Muscle of leg (tissue), 11 donors: ENCODE measurements around the gene GARIN5A. TPM values are rescaled to one million over a fixed set of nuclear protein-coding genes. Genes with fewer than 3 reads are reported as not detected.
A peak's percentile ranks its signal among the peaks of the same experiment; 100 is the strongest.

ENCODE experiments used
- DNase-seq: peaks from one replicate; pipeline ENCODE4 v3.0.0; 2013
- H3K27ac ChIP-seq: one replicate; pipeline ENCODE4 v1.5.1; 2013; ENCODE audit warnings: mild to moderate bottlenecking, low read length, control low read depth
- H3K27me3 ChIP-seq: one replicate; pipeline ENCODE4 v1.6.1; 2013; ENCODE audit warnings: low read length; ENCODE audit not compliant: control insufficient read depth, insufficient read depth
- H3K36me3 ChIP-seq: one replicate; pipeline ENCODE4 v1.6.1; 2013; ENCODE audit warnings: low read length; ENCODE audit not compliant: control insufficient read depth, insufficient read depth
- H3K4me1 ChIP-seq: one replicate; pipeline ENCODE4 v1.6.1; 2013; ENCODE audit warnings: low read length; ENCODE audit not compliant: control insufficient read depth, insufficient read depth
- H3K4me3 ChIP-seq: one replicate; pipeline ENCODE4 v1.5.1; 2013; ENCODE audit warnings: low read length, control low read depth
- H3K9me3 ChIP-seq: replicated peaks from 2 replicates; pipeline ENCODE4 v1.6.1; 2013; ENCODE audit warnings: low read depth, low read length; ENCODE audit not compliant: control insufficient read depth
- WGBS: methylation state at CpG from one replicate; pipeline ENCODE4 v1.1.5; 2013; ENCODE audit warnings: missing lambda C conversion rate; ENCODE audit not compliant: insufficient coverage; 5-methylcytosine and 5-hydroxymethylcytosine counted together
- polyA plus RNA-seq, 8 donors: library from polyadenylated mRNA; unstranded; fragments of 120-200 nt; gene quantifications; one replicate each; pipeline versions ENCODE4 v1.2.1 to v1.2.3, GENCODE V29; 2013; ENCODE audit warnings: inconsistent platforms in 1 of 8, low replicate concordance in 1 of 8; ENCODE audit not compliant: insufficient read length in 8 of 8, insufficient read depth in 1 of 8
- total RNA-seq: library from RNA; stranded (reverse); fragments of 120-200 nt; gene quantifications from one replicate; pipeline ENCODE4 v1.2.4, GENCODE V29; 2013

GARIN5A gene
- total and polyA plus RNA-seq, 9 donors, result 3.3 to 6.2 (median 4.4) TPM

DNA sequence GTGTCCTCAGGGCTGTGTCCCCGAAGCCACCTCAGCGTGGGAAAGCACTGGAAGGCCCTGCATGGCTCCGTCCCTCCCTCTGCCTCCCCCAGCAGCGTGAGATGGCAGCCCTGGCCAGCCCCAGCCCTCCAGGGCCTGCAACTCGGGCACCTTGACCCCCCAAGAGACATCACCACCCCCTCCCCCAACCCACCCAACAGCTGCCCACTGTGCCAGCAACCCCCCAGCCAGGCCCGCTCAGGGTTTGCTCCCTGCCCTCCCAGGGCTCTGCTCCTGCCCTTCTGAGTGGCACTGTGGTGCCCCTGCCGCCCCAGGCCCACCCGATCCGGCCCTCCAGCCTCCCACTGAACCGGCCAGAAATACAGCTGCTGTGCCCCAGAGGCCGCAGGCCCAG, 38.5 kb upstream of the GARIN5A start:
- DNase-seq, result no peak
- 56% methylated on average over 6 of the region's 11 CpGs for WGBS

DNA sequence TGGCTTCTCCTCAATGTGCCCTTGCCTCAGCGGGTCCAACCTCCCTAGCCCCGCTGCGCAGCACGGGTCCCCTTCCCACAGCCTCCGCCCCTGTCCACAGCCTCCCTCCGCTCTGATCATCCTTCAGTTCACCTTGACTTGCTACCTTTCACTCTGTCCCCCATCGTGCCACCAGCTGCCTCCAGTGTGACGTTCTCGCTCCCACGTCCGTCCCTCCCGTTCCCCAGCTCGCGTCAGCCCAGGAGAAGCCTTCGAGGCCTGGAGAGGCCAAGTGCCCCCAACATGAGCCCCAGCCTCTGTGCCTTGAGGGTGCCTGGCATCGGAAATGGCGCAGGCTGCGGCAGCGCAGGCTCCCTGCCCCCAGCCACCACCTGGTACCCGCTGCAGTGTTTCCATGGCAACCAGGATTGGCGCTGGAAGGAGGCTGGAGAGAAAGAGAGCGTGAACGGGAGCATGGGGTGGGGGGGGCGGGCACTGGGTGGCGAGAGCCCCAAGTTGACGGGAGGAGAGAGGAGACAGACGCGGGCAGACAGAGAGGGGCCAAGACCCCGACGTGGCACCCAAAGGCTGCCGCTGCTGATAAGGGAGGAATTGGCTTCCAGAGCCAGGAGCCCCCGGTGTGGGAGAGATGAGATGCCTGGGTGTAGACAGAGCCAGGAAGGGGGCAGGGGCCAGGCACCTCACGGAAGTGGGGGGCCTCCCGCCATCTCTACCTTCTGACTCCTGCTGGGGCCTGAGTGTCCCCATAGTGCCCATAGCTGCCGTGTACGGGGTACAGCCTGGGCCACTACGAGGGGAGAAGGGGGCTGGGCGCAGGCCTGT, 37.9 kb upstream of the GARIN5A start:
- DNase-seq, result no peak
- Histone ChIP-seq H3K4me1 (peaks cover 19% of the 10 kb centered on the region), H3K4me3 (no peak overlapping the region), H3K36me3 (peaks cover 4% of the 10 kb centered on the region), H3K27ac (no peak overlapping the region), H3K9me3 (no peaks in the 10 kb centered on the region), H3K27me3 (peaks cover 2% of the 10 kb centered on the region)
- WGBS, result 52% methylated on average over 31 of the region's 38 CpGs

More for the DNA sequence above, 38.5 kb upstream of the GARIN5A start:
- H3K4me1 ChIP-seq, result peaks cover 15% of the 10 kb centered on the region
- H3K27me3 ChIP-seq, result peaks cover 2% of the 10 kb centered on the region
- no peak overlapping the region for H3K27ac ChIP-seq
- H3K9me3 ChIP-seq, result no peaks in the 10 kb centered on the region
- H3K36me3 ChIP-seq, result peaks cover 4% of the 10 kb centered on the region
- H3K4me3 ChIP-seq, result no peak overlapping the region

DNA sequence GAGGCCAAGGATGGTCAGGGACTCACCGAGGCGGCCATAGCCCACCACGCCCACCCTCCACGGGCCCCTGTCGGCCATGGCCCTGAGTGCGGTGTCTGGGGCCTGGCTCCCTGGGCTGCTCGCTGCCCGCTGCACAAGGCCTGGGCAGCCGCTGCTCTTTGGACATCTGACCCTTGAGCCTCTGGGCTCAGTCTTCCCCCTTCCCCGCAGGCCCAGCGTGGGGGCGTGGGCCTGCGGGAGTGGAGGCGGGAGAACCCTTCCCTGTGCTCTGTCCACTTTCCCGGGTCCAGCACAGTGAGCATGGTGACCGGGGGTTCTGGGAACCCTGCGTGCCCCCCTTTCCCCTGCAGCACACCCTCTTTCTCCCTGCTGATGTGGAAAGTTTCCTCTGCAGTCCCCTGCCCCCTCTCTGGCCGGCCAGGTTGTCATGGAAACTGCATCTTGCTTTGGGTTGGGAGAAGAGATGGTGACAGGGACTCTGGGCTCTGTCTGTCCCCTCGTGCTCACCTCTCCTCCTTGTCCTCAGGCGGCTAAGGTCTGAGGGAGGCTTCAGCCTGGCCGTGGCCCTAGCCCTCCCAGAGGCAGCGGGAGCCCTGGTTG, 37.2 kb upstream of the GARIN5A start, which contains the start of gene ASPDH:
TSS of gene ASPDH (minus strand) at position 168 of the 600 bp plus-strand sequence. CDS start at position 78, 90 bp downstream.
- Histone ChIP-seq H3K27me3 (peaks cover under 1% of the 10 kb centered on the region), H3K4me1 (peaks cover 26% of the 10 kb centered on the region), H3K36me3 (peaks cover 4% of the 10 kb centered on the region), H3K4me3 (no peak within 1 kb of the TSS), H3K27ac (no peak within 1 kb of the TSS), H3K9me3 (no peaks in the 10 kb centered on the region)
- DNase-seq, result peak; percentile 60
- WGBS, result 45% methylated on average over 15 of the region's 22 CpGs

DNA sequence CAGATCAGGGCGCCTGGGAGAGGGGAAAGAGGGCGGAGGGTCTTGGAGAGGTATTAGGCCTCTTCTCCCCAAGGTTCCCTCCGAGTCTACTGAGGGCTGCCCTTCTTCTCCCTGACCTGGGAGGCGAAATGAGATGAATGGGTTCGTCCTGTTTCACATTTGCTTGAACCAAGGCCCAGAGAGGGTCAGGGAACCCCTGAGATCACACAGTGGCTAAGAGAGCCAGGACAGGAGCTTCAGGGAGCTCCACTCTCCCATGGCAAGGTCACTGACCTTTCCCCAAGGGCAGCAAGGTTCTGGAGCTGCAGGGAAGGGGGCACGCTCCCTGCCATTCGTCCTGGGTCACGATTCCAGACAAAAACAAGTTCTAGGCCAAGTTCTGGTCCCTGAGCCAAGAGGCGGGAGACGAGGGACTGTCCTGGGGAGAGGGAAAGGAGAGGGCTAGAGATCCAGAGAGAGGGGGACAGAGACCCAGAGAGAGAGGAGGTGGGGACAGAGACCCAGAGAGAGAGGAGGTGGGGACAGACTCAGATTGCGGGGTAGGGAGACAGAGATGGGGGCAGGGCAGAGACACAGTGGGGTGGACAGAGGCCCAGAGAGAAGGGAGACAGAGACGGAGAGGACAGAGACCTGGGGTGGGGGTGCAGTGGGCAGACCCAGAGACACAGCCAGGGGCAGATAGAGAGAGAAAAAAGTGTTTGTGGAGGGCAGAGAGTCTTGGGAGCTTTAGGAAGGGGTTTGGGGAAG, 36.5 kb upstream of the GARIN5A start:
- no peaks in the 10 kb centered on the region for H3K27me3 ChIP-seq
- H3K4me3 ChIP-seq, result no peak overlapping the region
- H3K36me3 ChIP-seq, result no peaks in the 10 kb centered on the region
- 49% methylated on average over 8 of the region's 12 CpGs for WGBS
- peaks cover 31% of the 10 kb centered on the region for H3K4me1 ChIP-seq
- H3K27ac ChIP-seq, result no peak overlapping the region
- no peaks in the 10 kb centered on the region for H3K9me3 ChIP-seq
- peak; percentile 29 for DNase-seq

DNA sequence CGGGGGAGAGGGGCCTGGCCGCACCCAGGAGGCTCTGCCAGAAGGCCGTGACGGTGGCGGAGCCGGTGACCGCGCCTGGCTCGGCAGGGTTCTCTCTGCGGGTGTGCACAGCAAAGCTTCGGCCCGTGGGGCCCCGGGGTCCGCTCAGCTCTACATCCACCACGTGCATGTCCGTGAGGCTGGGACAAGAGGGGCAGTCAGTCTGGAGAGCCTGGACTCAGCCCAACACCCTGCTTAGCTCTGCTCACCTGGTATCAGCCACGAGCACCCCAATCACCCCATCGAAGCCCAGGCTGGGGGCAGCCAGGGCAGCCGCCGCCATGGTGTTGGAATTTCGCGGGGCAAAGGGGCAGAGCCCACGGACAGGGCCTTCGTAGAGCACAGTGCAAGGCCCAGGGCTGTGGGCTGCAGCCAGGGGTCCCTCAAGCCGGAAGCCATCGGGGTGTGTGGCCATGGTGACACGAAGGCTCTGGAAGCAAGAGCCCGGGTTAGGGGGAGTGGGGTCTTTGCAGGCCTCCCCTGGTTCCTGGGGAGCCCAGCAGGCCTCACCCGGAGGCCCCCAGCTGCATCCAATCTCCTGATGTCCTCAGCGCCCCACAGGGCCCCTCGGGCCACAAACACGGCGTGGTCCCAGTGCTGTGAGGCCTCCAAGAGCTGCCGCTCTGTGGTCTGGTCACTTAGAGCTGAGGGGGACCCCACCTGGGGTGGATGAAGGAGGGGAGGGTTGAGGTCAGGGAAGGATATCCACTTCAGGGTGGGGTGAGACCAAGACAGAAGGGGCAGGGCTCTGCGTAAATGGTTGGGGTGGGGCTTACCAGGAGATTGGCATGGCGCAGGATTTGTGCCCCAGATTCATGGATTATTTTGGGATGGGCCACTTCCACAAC, 35.7 kb upstream of the GARIN5A start:
- Histone ChIP-seq H3K4me1 (peaks cover 38% of the 10 kb centered on the region), H3K27me3 (no peaks in the 10 kb centered on the region), H3K36me3 (no peaks in the 10 kb centered on the region), H3K9me3 (no peaks in the 10 kb centered on the region), H3K27ac (peak overlapping the region; percentile 97), H3K4me3 (peak overlapping the region; percentile 71)
- 84% methylated on average over 33 of the region's 36 CpGs for WGBS
- peak; percentile 36 for DNase-seq

DNA sequence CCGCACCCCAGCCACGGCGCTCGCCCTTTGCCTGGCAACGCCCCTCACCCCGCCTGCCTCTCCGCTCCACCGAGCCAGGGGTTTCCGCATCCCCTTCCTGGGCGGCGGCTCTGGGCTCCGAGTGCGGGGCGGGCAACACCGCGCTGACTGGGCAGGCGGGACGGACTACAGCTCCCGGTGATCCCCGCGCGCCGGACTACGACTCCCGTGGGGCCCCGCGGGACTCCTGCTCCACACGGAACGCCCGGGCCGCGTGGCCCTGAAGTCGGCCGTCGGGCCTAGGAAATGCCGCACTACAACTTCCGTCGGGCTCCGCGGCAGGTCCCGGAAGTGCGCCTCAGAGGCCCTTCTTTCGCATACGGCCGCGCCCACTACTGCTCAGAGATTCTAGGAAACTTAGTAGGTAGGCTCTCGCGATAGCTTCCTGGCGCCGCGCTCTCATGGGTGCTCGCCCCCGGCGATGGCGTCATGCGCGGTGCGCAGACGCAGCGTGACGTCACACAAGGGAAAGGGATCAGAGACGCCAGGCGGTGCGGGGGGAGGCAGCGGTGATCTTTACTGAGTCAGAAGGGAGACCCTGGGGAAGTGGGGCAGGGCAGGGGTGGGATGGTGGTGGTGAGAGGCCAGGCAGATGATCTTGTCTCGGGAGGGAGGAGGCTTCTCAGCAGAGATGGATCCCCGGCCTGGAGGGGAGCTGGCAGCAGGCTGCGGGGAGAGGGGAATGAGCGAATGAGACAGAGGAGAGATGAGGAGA, 34.6 kb upstream of the GARIN5A start, which contains the start of gene JOSD2:
TSS of gene JOSD2 (minus strand) at position 123 of the 754 bp plus-strand sequence. CDS start 760 bp downstream, outside the sequence.
- under 1% methylated on average over 69 of the region's 69 CpGs for WGBS
- peak; percentile 100 for DNase-seq
- H3K4me1 ChIP-seq, result peaks cover 38% of the 10 kb centered on the region
- H3K27ac ChIP-seq, result peak within 1 kb of the TSS; percentile 97
- H3K27me3 ChIP-seq, result no peaks in the 10 kb centered on the region
- peak within 1 kb of the TSS; percentile 71 for H3K4me3 ChIP-seq
- no peaks in the 10 kb centered on the region for H3K9me3 ChIP-seq
- no peaks in the 10 kb centered on the region for H3K36me3 ChIP-seq

DNA sequence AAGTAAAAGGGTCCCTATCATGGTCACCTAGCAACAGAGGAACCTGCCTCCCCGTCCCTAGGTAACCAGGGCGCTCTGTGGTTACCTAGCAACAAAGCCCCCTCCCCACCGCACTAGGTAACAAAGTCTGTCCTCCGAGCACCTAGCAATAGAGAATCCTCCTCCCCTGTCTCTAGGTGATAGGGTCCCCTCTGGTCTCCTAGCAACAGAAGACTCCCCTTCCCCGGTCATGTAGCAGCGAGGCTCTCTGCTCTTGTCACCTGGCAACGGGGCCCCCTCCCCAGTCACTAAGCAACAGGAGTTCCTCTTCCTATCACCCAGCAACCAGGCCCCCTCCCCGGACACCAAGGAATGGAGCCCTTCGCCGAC, 34.0 kb upstream of the GARIN5A start:
- WGBS, result 0% methylated on average over 10 of the region's 10 CpGs

DNA sequence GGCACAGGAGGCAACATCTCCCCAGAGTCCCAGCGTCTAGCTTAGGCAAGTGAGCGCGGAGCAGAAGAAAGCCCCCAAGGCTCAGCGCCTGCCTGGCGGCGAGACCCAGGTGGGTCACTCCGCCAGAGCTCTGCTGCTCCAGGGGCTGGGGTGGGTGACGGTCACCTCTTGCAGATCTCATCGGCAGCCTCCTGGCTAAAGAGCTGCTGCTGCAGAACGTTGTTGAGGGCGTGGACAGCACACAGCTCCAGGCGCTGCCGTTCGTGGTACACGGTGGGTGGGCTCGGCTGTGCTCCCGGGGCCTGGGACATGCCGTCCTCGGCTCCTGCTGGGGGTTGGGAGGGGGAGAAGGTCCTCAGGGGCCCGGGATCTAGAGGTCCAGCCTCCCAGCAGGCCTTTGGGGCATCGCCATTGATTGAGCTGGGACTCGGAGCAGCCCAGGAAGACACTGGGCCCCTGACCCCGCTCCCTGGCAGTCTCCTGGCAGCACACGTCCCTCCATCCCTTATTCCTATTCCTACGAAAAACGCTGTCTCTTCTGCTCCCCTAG, 33.5 kb upstream of the GARIN5A start:
- peak overlapping the region; percentile 97 for H3K27ac ChIP-seq
- DNase-seq, result peak; percentile 49
- no peaks in the 10 kb centered on the region for H3K36me3 ChIP-seq
- H3K27me3 ChIP-seq, result no peaks in the 10 kb centered on the region
- no peaks in the 10 kb centered on the region for H3K9me3 ChIP-seq
- H3K4me1 ChIP-seq, result peaks cover 40% of the 10 kb centered on the region
- H3K4me3 ChIP-seq, result peak overlapping the region; percentile 71
- 37% methylated on average over 21 of the region's 26 CpGs for WGBS

More for the DNA sequence above, 34.0 kb upstream of the GARIN5A start:
- peak overlapping the region; percentile 71 for H3K4me3 ChIP-seq
- peak overlapping the region; percentile 97 for H3K27ac ChIP-seq
- no peak for DNase-seq
- H3K36me3 ChIP-seq, result no peaks in the 10 kb centered on the region
- no peaks in the 10 kb centered on the region for H3K27me3 ChIP-seq
- peaks cover 39% of the 10 kb centered on the region for H3K4me1 ChIP-seq
- H3K9me3 ChIP-seq, result no peaks in the 10 kb centered on the region

DNA sequence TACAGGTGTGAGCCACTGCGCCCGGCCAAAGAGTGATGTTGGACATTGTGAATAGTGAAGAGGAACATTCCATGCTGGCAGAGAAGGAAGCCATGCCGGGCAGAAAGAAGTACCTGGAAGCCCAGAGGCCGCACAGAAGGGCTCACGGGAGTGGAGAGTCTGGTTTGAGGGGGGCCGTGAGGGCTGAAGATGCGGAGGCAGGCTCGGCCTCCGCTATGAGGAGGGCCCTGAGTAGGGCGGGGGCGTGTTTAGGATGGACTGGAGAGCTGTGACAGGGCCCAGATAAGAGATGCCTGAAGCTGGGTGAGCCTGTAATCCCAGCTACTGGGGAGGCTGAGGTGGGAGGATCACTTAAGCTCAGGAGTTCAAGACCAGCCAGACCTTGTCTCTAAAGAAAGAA, 32.7 kb upstream of the GARIN5A start:
- 78% methylated on average over 11 of the region's 11 CpGs for WGBS
- Histone ChIP-seq H3K27ac (no peak overlapping the region), H3K27me3 (no peaks in the 10 kb centered on the region), H3K4me3 (no peak overlapping the region), H3K36me3 (no peaks in the 10 kb centered on the region), H3K9me3 (no peaks in the 10 kb centered on the region), H3K4me1 (peaks cover 40% of the 10 kb centered on the region)
- DNase-seq, result no peak
